BE2C (cell line): ENCODE results near the gene LPO.

Experiments
- DNase-seq: peaks from one replicate; pipeline ENCODE4 v3.0.0-alpha.2; 2020
- H3K27me3 ChIP-seq: fragments of 250-450 bp; sonication (Bioruptor Pico); 2 replicates; pipeline ENCODE4 v1.5.1; 2020; ENCODE audit warnings: mild to moderate bottlenecking
- H3K36me3 ChIP-seq: fragments of 250-450 bp; sonication (Bioruptor Pico); 2 replicates; pipeline ENCODE4 v1.5.1; 2020; ENCODE audit warnings: mild to moderate bottlenecking
- H3K4me1 ChIP-seq: fragments of 250-450 bp; sonication (Bioruptor Pico); 2 replicates; pipeline ENCODE4 v1.5.1; 2020
- H3K4me3 ChIP-seq: 2 replicates; pipeline ENCODE4 v1.5.1; 2011; ENCODE audit warnings: low read depth, low read length
- H3K9me3 ChIP-seq: fragments of 250-450 bp; sonication (Bioruptor Pico); 2 replicates; pipeline ENCODE4 v1.5.1; 2020
- CTCF ChIP-seq: IDR thresholded peaks from 2 replicates; pipeline ENCODE4 v1.5.1; 2012; ENCODE audit warnings: mild to moderate bottlenecking, low read depth, low read length

The LPO gene

GRCh38 chr17:58317421-58318064 lies 79.2 kb downstream of the LPO start:
- TF ChIP-seq CTCF, result peak; percentile 94
- H3K36me3 ChIP-seq, result no peaks in the 10 kb centered on the region
- DNase-seq, result peak; percentile 70
- no peaks in the 10 kb centered on the region for H3K9me3 ChIP-seq
- H3K27me3 ChIP-seq, result no peaks in the 10 kb centered on the region
- peaks cover 3% of the 10 kb centered on the region; the same call in 1 of the 2 replicates for H3K4me1 ChIP-seq
- no peak overlapping the region for H3K4me3 ChIP-seq

- Histone ChIP-seq H3K4me3 (no peak overlapping the region), H3K36me3 (no peaks in the 10 kb centered on the region), H3K9me3 (no peaks in the 10 kb centered on the region), H3K27me3 (no peaks in the 10 kb centered on the region), H3K4me1 (peaks cover 3% of the 10 kb centered on the region; the same call in 1 of the 2 replicates)
- no peak for DNase-seq
- no peak for TF ChIP-seq CTCF
Measured at GRCh38 chr17:58318065-58318481, 79.7 kb downstream of the LPO start.
